Ascending aorta (tissue), 2 donors: ENCODE data around the gene EYA3. TPM values are rescaled to one million over a fixed set of nuclear protein-coding genes. Genes with fewer than 3 reads are reported as not detected.

Experiments used
- DNase-seq, 2 donors: peaks; one replicate each; pipeline ENCODE4 v3.0.0-alpha.2; 2019; ENCODE audit warnings: low spot score in 2 of 2
- H3K27ac ChIP-seq, 2 donors: fragments of 200-600 bp; sonication (generic); one replicate each; pipeline ENCODE4 v1.5.1; 2016 to 2017; ENCODE audit warnings: mild to moderate bottlenecking in 1 of 2
- H3K27me3 ChIP-seq: fragments of 200-600 bp; sonication (generic); one replicate; pipeline ENCODE4 v1.5.1; 2017
- H3K36me3 ChIP-seq, 2 donors: fragments of 200-600 bp; sonication (generic); one replicate each; pipeline ENCODE4 v1.5.1; 2016
- H3K4me1 ChIP-seq, 2 donors: fragments of 200-600 bp; sonication (generic); one replicate each; pipeline ENCODE4 v1.5.1; 2016 to 2017; ENCODE audit warnings: mild to moderate bottlenecking in 1 of 2
- H3K4me3 ChIP-seq, 2 donors: fragments of 200-600 bp; sonication (generic); one replicate each; pipeline ENCODE4 v1.5.1; 2016 to 2017; ENCODE audit warnings: mild to moderate bottlenecking in 1 of 2
- H3K9me3 ChIP-seq, 2 donors: fragments of 200-600 bp; sonication (generic); one replicate each; pipeline ENCODE4 v1.5.1; 2016
- intact Hi-C: fragments of 100-400 bp; cut with DNase I; formaldehyde crosslinking; loops from one replicate; pipeline ENCODE4 v1.15.1; 2023
- total RNA-seq: library from RNA; depleted of rRNA; stranded (reverse); fragments of >200 nt; gene quantifications from one replicate; pipeline ENCODE4 v1.1.0, GENCODE V29; 2016
- TF ChIP-seq, protein P1 (sequence below), 3 experiments: fragments of 200-600 bp in 2 of 3; fragments of 450-650 bp in 1 of 3; sonication (generic) in 2 of 3; IDR thresholded peaks; one replicate each; pipeline ENCODE4 v1.5.1; 2016 to 2019; ENCODE audit warnings: antibody characterized with exemption in 3 of 3, mild to moderate bottlenecking in 1 of 3, moderate library complexity in 1 of 3

EYA3 gene
- total RNA-seq, 1 donor from 2014 or later, result 52.6 TPM

DNA sequence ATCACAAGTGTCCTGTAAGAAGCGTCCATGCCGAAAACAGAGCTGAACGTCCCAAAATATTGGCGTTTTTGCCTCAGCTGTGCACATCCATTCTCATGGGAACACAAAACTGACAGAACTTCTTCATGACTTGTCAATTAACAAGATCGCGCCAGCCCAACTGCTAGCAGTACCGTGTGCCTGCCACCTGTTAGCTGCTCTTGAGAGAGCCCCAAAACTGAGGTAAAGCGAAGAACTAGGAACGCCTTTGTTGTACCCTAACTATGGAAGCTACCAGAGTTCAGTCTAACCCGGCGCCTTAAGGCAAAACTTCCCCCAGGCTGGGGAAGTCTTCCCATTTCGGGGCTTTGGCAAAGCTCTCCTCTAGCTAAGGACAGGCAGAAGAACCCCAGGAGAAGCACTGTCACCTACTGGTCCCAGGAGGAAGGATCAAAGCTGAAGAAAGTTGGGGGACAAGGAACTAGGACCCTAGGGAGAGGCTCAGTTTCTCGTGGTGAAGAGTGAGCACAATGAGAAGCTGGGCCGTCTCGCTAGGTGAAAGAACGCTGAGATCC, 719 bp downstream of the EYA3 start:
- DNase-seq, result no peak
- Histone ChIP-seq H3K4me3 (peak overlapping the region; percentile 66 to 86), H3K36me3 (no peaks in the 10 kb centered on the region), H3K9me3 (no peaks in the 10 kb centered on the region), H3K4me1 (peaks cover 7 to 19% of the 10 kb centered on the region in 2 donors), H3K27ac (peak overlapping the region; percentile 76 to 91), H3K27me3 (no peaks in the 10 kb centered on the region)
- TF ChIP-seq, protein P1, sequence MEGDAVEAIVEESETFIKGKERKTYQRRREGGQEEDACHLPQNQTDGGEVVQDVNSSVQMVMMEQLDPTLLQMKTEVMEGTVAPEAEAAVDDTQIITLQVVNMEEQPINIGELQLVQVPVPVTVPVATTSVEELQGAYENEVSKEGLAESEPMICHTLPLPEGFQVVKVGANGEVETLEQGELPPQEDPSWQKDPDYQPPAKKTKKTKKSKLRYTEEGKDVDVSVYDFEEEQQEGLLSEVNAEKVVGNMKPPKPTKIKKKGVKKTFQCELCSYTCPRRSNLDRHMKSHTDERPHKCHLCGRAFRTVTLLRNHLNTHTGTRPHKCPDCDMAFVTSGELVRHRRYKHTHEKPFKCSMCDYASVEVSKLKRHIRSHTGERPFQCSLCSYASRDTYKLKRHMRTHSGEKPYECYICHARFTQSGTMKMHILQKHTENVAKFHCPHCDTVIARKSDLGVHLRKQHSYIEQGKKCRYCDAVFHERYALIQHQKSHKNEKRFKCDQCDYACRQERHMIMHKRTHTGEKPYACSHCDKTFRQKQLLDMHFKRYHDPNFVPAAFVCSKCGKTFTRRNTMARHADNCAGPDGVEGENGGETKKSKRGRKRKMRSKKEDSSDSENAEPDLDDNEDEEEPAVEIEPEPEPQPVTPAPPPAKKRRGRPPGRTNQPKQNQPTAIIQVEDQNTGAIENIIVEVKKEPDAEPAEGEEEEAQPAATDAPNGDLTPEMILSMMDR (IDR thresholded peaks at IDR 0.05), result peak in 1 of 3 experiments; percentile 4
- intact Hi-C loops, result loop anchor here (1.0 to 5.0 kb wide), 2 partner anchors 60 to 128 kb away; partner anchors contain the start of gene XKR8

DNA sequence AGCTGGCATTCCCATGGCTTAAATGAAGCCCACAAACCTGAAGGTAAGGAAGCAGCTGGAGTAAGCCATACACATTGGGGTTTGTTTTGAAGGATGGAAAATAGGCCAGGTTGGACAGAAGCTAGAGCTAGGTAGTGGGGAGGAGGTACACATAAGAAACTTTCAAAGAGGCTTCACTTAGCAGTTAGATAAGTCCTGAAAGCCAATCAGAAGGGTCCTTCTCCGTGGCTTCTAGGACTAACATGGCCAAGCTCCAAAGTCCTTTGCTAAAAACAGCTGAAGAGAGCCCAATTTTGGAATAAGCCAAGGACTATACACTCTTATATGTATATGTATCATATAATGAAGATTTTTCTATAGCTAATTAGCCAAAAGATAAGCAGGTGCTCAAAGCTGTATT, 1.8 kb downstream of the EYA3 start:
- intact Hi-C loops, result loop anchor here (5.0 kb wide), 1 partner anchor 59 kb away; no protein-coding TSS in a partner anchor
- TF ChIP-seq, protein P1 (IDR thresholded peaks at IDR 0.05), result no peak
- DNase-seq, result no peak
- Histone ChIP-seq H3K27me3 (no peaks in the 10 kb centered on the region), H3K4me3 (peak overlapping the region in 1 of 2 donors; percentile 66), H3K27ac (no peak overlapping the region), H3K4me1 (peaks cover 7 to 19% of the 10 kb centered on the region in 2 donors), H3K9me3 (no peaks in the 10 kb centered on the region), H3K36me3 (no peaks in the 10 kb centered on the region)

DNA sequence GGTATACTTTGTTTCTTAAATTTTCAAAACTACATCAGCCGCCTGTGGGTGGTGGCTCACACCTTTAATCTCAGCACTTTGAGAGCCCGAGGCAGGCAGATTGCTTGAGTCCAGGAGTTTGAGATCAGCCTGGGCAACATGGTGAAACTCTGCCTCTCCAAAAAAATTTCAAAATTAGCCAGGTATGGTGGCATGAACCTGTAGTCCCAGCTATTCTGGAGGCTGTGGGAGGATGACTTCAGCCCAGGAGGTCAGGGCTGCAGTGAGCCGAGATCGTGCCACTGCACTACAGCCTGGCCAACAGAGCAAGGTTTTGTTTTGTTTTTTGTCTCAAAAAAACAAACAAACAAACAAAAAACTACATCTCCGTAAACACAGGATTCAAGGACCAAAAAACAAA, 3.3 kb downstream of the EYA3 start:
- H3K4me1 ChIP-seq, result peaks cover 7 to 19% of the 10 kb centered on the region in 2 donors
- no peak for DNase-seq
- H3K36me3 ChIP-seq, result peaks cover 1 to 2% of the 10 kb centered on the region in 2 donors
- H3K27me3 ChIP-seq, result no peaks in the 10 kb centered on the region
- intact Hi-C loops, result loop anchor here (5.0 kb wide), 1 partner anchor 58 kb away; no protein-coding TSS in a partner anchor
- H3K9me3 ChIP-seq, result no peaks in the 10 kb centered on the region
- H3K4me3 ChIP-seq, result no peak overlapping the region
- H3K27ac ChIP-seq, result no peak overlapping the region
- TF ChIP-seq, protein P1 (IDR thresholded peaks at IDR 0.05), result no peak

DNA sequence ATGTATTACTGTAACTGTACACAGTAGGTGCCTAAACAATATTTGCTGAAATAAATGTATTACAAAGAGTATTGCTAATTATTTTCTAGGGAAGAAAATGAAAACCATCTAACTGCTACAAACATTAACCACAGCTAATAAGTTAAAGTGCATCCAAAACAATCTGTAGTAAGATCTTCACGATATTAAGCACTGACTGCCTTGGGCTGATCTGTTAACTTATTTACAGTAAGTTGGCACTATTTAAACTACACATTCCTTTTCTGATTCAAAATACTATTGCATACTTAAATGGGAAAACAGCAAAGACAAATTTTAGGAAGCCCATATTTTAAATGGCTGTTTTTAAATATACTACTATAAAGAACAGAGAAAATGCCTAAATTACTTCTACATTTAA, 4.5 kb downstream of the EYA3 start:
- DNase-seq, result no peak
- H3K27me3 ChIP-seq, result no peaks in the 10 kb centered on the region
- no peak overlapping the region for H3K27ac ChIP-seq
- H3K4me3 ChIP-seq, result no peak overlapping the region
- TF ChIP-seq, protein P1 (IDR thresholded peaks at IDR 0.05), result no peak
- peaks cover 7 to 19% of the 10 kb centered on the region in 2 donors for H3K4me1 ChIP-seq
- H3K9me3 ChIP-seq, result no peaks in the 10 kb centered on the region
- peaks cover 7 to 9% of the 10 kb centered on the region in 2 donors for H3K36me3 ChIP-seq
- intact Hi-C loops, result no loop called here

DNA sequence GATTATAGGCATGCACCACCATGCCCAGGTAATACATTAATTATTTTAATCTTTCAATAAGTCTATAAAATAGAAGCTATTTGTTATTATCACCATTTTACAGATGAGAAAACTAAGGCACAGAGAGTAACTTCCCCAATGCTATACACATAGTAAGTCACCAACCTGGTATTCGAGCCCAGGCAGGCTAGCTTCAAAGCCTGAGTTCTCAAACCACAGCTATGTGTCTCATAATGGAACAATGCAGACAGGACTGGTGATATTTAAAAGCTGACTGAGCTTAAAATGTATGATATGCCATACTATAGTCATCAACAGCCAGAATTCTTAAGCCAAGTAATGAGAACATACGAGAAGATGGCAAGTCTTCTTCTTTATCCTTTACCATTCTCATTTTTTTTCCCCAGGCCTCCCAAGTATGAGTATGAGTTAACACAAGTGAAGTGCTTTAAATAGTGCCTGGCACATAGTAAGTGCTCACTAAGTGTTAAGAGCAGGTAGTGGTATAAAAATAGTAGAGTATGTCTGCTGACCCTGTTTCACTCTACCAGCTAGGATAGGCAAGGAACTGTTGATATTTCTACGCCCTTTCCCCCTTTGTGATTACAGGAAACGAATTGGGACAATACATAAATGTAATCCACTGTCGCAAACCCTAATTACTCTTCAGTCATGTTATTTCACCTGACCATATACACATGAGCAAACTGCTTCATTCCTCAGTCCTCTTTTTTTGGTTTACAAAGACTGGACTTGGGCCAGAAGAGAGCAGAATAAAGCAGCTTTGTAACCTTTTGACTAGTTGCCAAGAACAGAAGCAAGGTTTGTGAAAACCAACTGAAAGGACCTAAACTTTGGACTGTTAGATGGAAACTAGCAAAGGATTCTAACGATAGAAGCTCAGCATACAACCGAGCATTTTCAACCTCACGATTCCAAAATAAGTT, 9.5 kb downstream of the EYA3 start:
- TF ChIP-seq, protein P1 (IDR thresholded peaks at IDR 0.05), result no peak
- H3K27ac ChIP-seq, result peak overlapping the region in 1 of 2 donors; percentile 15

More for the DNA sequence above, 9.5 kb downstream of the EYA3 start:
- H3K4me3 ChIP-seq, result no peak overlapping the region
- H3K4me1 ChIP-seq, result peaks cover 0 to 11% of the 10 kb centered on the region in 2 donors
- H3K9me3 ChIP-seq, result no peaks in the 10 kb centered on the region
- no peak for DNase-seq
- no peaks in the 10 kb centered on the region for H3K27me3 ChIP-seq
- intact Hi-C loops, result no loop called here
- peaks cover 7 to 9% of the 10 kb centered on the region in 2 donors for H3K36me3 ChIP-seq
